RWPE2 (cell line): ENCODE measurements around the gene TRIM28.

Source experiments
- ATAC-seq: fragments of 200-7000 bp; cut with Tn5 transposase; 3 replicates; pipeline ENCODE4 v1.9.1; 2021; ENCODE audit warnings: low read depth
- DNase-seq: peaks from one replicate; pipeline ENCODE4 v3.0.0-alpha.2; 2020; ENCODE audit warnings: low spot score
- H3K27ac ChIP-seq: fragments of 450-650 bp; 2 replicates; pipeline ENCODE4 v1.5.1; 2017; ENCODE audit warnings: mild to moderate bottlenecking; ENCODE audit not compliant: poor library complexity, severe bottlenecking
- H3K27me3 ChIP-seq: fragments of 250-450 bp; sonication (Bioruptor Pico); 2 replicates; pipeline ENCODE4 v1.5.1; 2021; ENCODE audit warnings: mild to moderate bottlenecking, moderate library complexity; ENCODE audit not compliant: insufficient read depth, poor library complexity, severe bottlenecking
- H3K36me3 ChIP-seq: fragments of 250-450 bp; sonication (Bioruptor Pico); 2 replicates; pipeline ENCODE4 v1.5.1; 2020; ENCODE audit warnings: low read depth, mild to moderate bottlenecking, moderate library complexity
- H3K4me1 ChIP-seq: fragments of 250-450 bp; sonication (Bioruptor Pico); 2 replicates; pipeline ENCODE4 v1.5.1; 2021; ENCODE audit warnings: mild to moderate bottlenecking, moderate library complexity; ENCODE audit not compliant: insufficient read depth, poor library complexity, severe bottlenecking
- H3K4me3 ChIP-seq: fragments of 250-450 bp; sonication (Bioruptor Pico); 2 replicates; pipeline ENCODE4 v1.5.1; 2021; ENCODE audit warnings: mild to moderate bottlenecking, moderate library complexity; ENCODE audit not compliant: severe bottlenecking
- H3K9me3 ChIP-seq: fragments of 250-450 bp; sonication (Bioruptor Pico); 2 replicates; pipeline ENCODE4 v1.5.1; 2021; ENCODE audit warnings: mild to moderate bottlenecking, moderate library complexity; ENCODE audit not compliant: severe bottlenecking
- TF ChIP-seq, protein P1 (sequence below): fragments of 450-650 bp; IDR thresholded peaks from one replicate; pipeline ENCODE4 v1.5.1; 2017; ENCODE audit warnings: mild to moderate bottlenecking, moderate library complexity; ENCODE audit not compliant: poor library complexity, severe bottlenecking

TRIM28 gene

DNA sequence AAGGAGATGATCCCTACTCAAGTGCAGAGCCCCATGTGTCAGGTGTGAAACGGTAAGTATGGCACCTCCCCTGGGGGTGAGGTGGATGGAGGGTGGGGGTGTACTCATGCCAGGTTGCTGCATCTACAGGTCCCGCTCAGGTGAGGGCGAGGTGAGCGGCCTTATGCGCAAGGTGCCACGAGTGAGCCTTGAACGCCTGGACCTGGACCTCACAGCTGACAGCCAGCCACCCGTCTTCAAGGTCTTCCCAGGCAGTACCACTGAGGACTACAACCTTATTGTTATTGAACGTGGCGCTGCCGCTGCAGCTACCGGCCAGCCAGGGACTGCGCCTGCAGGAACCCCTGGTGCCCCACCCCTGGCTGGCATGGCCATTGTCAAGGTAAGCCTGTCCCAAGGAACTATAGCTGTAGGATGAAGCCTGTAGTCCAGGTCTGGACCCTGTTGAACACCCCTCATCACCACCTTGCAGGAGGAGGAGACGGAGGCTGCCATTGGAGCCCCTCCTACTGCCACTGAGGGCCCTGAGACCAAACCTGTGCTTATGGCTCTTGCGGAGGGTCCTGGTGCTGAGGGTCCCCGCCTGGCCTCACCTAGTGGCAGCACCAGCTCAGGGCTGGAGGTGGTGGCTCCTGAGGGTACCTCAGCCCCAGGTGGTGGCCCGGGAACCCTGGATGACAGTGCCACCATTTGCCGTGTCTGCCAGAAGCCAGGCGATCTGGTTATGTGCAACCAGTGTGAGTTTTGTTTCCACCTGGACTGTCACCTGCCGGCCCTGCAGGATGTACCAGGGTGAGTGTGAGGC lies 5.2 kb downstream of the TRIM28 start:
- TF ChIP-seq, protein P1, sequence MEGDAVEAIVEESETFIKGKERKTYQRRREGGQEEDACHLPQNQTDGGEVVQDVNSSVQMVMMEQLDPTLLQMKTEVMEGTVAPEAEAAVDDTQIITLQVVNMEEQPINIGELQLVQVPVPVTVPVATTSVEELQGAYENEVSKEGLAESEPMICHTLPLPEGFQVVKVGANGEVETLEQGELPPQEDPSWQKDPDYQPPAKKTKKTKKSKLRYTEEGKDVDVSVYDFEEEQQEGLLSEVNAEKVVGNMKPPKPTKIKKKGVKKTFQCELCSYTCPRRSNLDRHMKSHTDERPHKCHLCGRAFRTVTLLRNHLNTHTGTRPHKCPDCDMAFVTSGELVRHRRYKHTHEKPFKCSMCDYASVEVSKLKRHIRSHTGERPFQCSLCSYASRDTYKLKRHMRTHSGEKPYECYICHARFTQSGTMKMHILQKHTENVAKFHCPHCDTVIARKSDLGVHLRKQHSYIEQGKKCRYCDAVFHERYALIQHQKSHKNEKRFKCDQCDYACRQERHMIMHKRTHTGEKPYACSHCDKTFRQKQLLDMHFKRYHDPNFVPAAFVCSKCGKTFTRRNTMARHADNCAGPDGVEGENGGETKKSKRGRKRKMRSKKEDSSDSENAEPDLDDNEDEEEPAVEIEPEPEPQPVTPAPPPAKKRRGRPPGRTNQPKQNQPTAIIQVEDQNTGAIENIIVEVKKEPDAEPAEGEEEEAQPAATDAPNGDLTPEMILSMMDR, result no peak
- peaks cover 5% of the 10 kb centered on the region for H3K4me1 ChIP-seq
- ATAC-seq (no peak), DNase-seq (no peak)
- no peaks in the 10 kb centered on the region for H3K9me3 ChIP-seq
- H3K27ac ChIP-seq, result no peak overlapping the region
- H3K27me3 ChIP-seq, result no peaks in the 10 kb centered on the region
- no peak overlapping the region for H3K4me3 ChIP-seq
- H3K36me3 ChIP-seq, result peaks cover 75% of the 10 kb centered on the region

DNA sequence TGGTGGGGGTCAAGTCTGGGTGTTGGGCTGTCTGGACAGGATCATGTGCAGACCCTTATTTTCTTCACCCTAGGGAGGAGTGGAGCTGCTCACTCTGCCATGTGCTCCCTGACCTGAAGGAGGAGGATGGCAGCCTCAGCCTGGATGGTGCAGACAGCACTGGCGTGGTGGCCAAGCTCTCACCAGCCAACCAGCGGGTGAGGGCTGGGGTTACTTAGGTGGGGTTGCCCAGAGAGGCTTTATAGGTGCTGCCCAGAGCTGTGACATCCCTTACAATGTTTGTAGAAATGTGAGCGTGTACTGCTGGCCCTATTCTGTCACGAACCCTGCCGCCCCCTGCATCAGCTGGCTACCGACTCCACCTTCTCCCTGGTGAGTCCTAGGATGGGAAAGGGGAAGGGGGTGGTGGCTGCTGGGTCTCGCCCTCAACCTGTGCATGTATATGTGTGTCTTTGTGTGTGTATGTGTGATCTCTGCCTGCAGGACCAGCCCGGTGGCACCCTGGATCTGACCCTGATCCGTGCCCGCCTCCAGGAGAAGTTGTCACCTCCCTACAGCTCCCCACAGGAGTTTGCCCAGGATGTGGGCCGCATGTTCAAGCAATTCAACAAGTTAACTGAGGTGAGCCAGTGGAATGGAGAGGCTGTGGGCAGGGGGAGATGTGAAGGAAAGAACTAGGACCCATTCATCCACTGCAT lies 5.9 kb downstream of the TRIM28 start:
- DNase-seq (no peak), ATAC-seq (no peak)
- H3K9me3 ChIP-seq, result no peaks in the 10 kb centered on the region
- no peak overlapping the region for H3K27ac ChIP-seq
- H3K36me3 ChIP-seq, result peaks cover 75% of the 10 kb centered on the region
- no peak overlapping the region for H3K4me3 ChIP-seq
- no peaks in the 10 kb centered on the region for H3K27me3 ChIP-seq
- H3K4me1 ChIP-seq, result peaks cover 5% of the 10 kb centered on the region
- TF ChIP-seq, protein P1, result no peak

DNA sequence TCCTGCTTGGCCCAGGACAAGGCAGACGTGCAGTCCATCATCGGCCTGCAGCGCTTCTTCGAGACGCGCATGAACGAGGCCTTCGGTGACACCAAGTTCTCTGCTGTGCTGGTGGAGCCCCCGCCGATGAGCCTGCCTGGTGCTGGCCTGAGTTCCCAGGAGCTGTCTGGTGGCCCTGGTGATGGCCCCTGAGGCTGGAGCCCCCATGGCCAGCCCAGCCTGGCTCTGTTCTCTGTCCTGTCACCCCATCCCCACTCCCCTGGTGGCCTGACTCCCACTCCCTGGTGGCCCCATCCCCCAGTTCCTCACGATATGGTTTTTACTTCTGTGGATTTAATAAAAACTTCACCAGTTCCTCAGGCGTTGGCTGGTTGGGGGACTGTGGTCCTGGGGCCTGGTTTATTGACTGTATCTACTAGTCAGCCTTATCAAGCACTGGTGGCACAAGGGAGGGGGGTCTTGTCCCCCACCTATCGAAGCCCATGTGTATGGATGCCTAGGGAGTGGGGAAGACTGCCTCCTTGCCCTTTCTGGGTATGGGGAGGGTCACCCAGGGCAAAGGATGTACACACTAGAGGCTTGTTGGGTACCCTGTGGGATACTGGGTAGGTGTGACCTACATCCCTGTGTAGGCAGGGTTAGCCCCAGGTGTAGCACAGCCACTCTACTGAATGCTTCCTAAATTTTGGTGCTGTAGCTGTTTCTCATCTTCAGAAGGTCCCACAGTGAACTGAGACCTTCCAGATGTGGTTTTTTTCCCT lies 6.7 kb downstream of the TRIM28 start:
- no peak overlapping the region for H3K27ac ChIP-seq
- peaks cover 5% of the 10 kb centered on the region for H3K4me1 ChIP-seq
- DNase-seq, result no peak
- peaks cover 70% of the 10 kb centered on the region for H3K36me3 ChIP-seq
- H3K27me3 ChIP-seq, result no peaks in the 10 kb centered on the region
- H3K4me3 ChIP-seq, result no peak overlapping the region
- no peaks in the 10 kb centered on the region for H3K9me3 ChIP-seq
- ATAC-seq, result no peak
- TF ChIP-seq, protein P1, result no peak

DNA sequence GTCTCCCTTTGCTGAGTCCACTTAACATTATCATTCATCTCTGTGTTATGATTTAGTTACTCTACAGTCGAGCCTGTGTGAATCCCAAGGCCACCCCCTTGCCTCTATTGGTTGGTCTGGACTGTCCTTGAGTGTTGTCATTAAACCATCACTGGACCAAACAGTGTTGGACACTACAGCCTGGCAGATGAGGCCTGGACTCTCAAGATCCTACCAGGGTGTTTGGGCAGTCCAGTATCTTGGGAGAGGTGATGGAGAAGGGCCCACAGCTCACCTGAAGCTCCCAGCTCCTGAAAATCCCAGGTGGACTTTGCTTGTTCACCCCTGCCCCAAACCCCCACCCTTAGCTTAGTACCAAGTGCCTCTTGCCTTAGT lies 7.2 kb downstream of the TRIM28 start:
- TF ChIP-seq, protein P1, result no peak
- Histone ChIP-seq H3K9me3 (no peaks in the 10 kb centered on the region), H3K4me1 (peaks cover 5% of the 10 kb centered on the region), H3K27me3 (no peaks in the 10 kb centered on the region), H3K36me3 (peaks cover 68% of the 10 kb centered on the region), H3K4me3 (no peak overlapping the region), H3K27ac (no peak overlapping the region)
- no peak for DNase-seq
- ATAC-seq, result no peak
